ENCODE measurements around the gene SFTPA1. TPM values are rescaled to one million over a fixed set of nuclear protein-coding genes. Genes with fewer than 3 reads are reported as not detected.
"Not testable (repeated sequence)": the region's sequence is repeated elsewhere in the genome, so short reads cannot be mapped to it uniquely, and the experiment has no call there.

SFTPA1 gene
- total RNA-seq, 1 donor from 2014 or later = 0.32 TPM

GRCh38 chr10:79611193-79611976 is 646 bp downstream of the SFTPA1 start:
- ATAC-seq = peak; percentile 78

- ATAC-seq = no peak
These were observed 4.8 kb downstream of the SFTPA1 start for GRCh38 chr10:79615577-79615976.

GRCh38 chr10:79616164-79616563 is 5.4 kb downstream of the SFTPA1 start:
- ATAC-seq = no peak

- ATAC-seq = not testable (repeated sequence)
These were observed 12.9 kb downstream of the SFTPA1 start for GRCh38 chr10:79623663-79624062.

GRCh38 chr10:79627075-79627474 is 16.3 kb downstream of the SFTPA1 start:
- ATAC-seq = no peak

- no peak for ATAC-seq
These were observed 17.3 kb downstream of the SFTPA1 start for GRCh38 chr10:79628083-79628482.

GRCh38 chr10:79628988-79629954 is 18.5 kb downstream of the SFTPA1 start:
- no peak for ATAC-seq

GRCh38 chr10:79629955-79630327 is 19.2 kb downstream of the SFTPA1 start:
- ATAC-seq = no peak

GRCh38 chr10:79636654-79637199 is 26.0 kb downstream of the SFTPA1 start:
- ATAC-seq = not testable (repeated sequence)

GRCh38 chr10:79638318-79638717 is 27.6 kb downstream of the SFTPA1 start:
- no peak for ATAC-seq

GRCh38 chr10:79652695-79653094 is 42.0 kb downstream of the SFTPA1 start:
- not testable (repeated sequence) for ATAC-seq

GRCh38 chr10:79663287-79663686 is 52.5 kb downstream of the SFTPA1 start:
- ATAC-seq = not testable (repeated sequence)

- ATAC-seq = not testable (repeated sequence)
These were observed 53.9 kb downstream of the SFTPA1 start for GRCh38 chr10:79664686-79665085.

Other genes with a start within 250 kb of the SFTPA1 start
- gene ZCCHC24, start 165.3 kb upstream of the SFTPA1 start, total RNA-seq = 3.3 TPM
- gene EIF5AL1, start 98.4 kb upstream of the SFTPA1 start, total RNA-seq = 1.7 TPM
- gene SFTPA2, start 50.5 kb upstream of the SFTPA1 start, total RNA-seq = 0.32 TPM
- 0.24 TPM for gene NUTM2B, start 92.3 kb downstream of the SFTPA1 start, total RNA-seq
- not detected for gene NUTM2E, start 215.8 kb downstream of the SFTPA1 start, total RNA-seq

All from esophagus mucosa (tissue), 1 donor.